Hepatocyte (in vitro differentiated cells): Measurements from ENCODE around the gene HOXD10. TPM values are rescaled to one million over a fixed set of nuclear protein-coding genes. Genes with fewer than 3 reads are reported as not detected.

Experiments
- DNase-seq: peaks from one replicate; pipeline ENCODE4 v3.0.0-alpha.2; 2016; ENCODE audit warnings: low spot score
- H2AFZ ChIP-seq: fragments of 200-600 bp; sonication (generic); 2 replicates; pipeline ENCODE4 v1.6.0; 2016; ENCODE audit warnings: antibody characterized with exemption, mild to moderate bottlenecking
- H3K27ac ChIP-seq: fragments of 200-600 bp; sonication (generic); 2 replicates; pipeline ENCODE4 v1.5.1; 2016; ENCODE audit warnings: mild to moderate bottlenecking
- H3K27me3 ChIP-seq: fragments of 200-600 bp; sonication (generic); 2 replicates; pipeline ENCODE4 v1.6.1; 2016
- H3K36me3 ChIP-seq: fragments of 200-600 bp; sonication (generic); replicated peaks from 2 replicates; pipeline ENCODE4 v1.5.1; 2016; ENCODE audit warnings: low read depth; ENCODE audit not compliant: insufficient read depth
- H3K4me1 ChIP-seq: fragments of 200-600 bp; sonication (generic); 2 replicates; pipeline ENCODE4 v1.5.1; 2016; ENCODE audit warnings: mild to moderate bottlenecking, moderate library complexity; ENCODE audit not compliant: insufficient read depth
- H3K4me2 ChIP-seq: fragments of 200-600 bp; sonication (generic); 2 replicates; pipeline ENCODE4 v1.6.0; 2016
- H3K4me3 ChIP-seq: fragments of 200-600 bp; sonication (generic); 2 replicates; pipeline ENCODE4 v1.5.1; 2016; ENCODE audit warnings: mild to moderate bottlenecking
- H3K79me2 ChIP-seq: fragments of 200-600 bp; sonication (generic); 2 replicates; pipeline ENCODE4 v1.6.0; 2017; ENCODE audit warnings: mild to moderate bottlenecking
- H3K9me2 ChIP-seq: fragments of 200-600 bp; sonication (generic); replicated peaks from 2 replicates; pipeline ENCODE4 v1.6.0; 2017; ENCODE audit warnings: mild to moderate bottlenecking; ENCODE audit not compliant: insufficient read depth
- H3K9me3 ChIP-seq: fragments of 200-600 bp; sonication (generic); 2 replicates; pipeline ENCODE4 v1.5.1; 2016; ENCODE audit warnings: low read depth, mild to moderate bottlenecking
- H4K20me1 ChIP-seq: fragments of 200-600 bp; sonication (generic); 2 replicates; pipeline ENCODE4 v1.6.0; 2016; ENCODE audit warnings: mild to moderate bottlenecking; ENCODE audit not compliant: insufficient read depth, poor library complexity, severe bottlenecking
- CTCF ChIP-seq: fragments of 200-600 bp; sonication (generic); IDR thresholded peaks from 2 replicates; pipeline ENCODE4 v1.5.1; 2016; ENCODE audit warnings: antibody characterized with exemption, mild to moderate bottlenecking; ENCODE audit not compliant: poor library complexity
- EZH2 ChIP-seq: fragments of 200-600 bp; sonication (generic); IDR thresholded peaks from 2 replicates; pipeline ENCODE4 v1.6.1; 2016; ENCODE audit warnings: antibody characterized with exemption, mild to moderate bottlenecking, borderline replicate concordance
- EZH2phosphoT487 ChIP-seq: fragments of 200-600 bp; sonication (generic); IDR thresholded peaks from one replicate; pipeline ENCODE4 v1.6.1; 2018; ENCODE audit warnings: antibody characterized with exemption, mild to moderate bottlenecking, low read depth, moderate library complexity; ENCODE audit not compliant: unreplicated experiment, severe bottlenecking
- WGBS: methylation state at CpG from one replicate; pipeline ENCODE4 v1.1.6; 2016; ENCODE audit warnings: low lambda C conversion rate; ENCODE audit errors: missing lambda C conversion rate; 5-methylcytosine and 5-hydroxymethylcytosine counted together
- polyA plus RNA-seq: library from polyadenylated mRNA; unstranded; fragments of >200 nt; fragmentation: Nextera tagmentation; extraction: Ambion mirVana; gene quantifications from 2 replicates; pipeline ENCODE4 v1.2.1, GENCODE V29; 2016
- total RNA-seq: library from RNA; depleted of rRNA; stranded (reverse); fragments of >200 nt; gene quantifications from 2 replicates; pipeline ENCODE4 v1.2.3, GENCODE V29; 2014

Gene HOXD10
- total and polyA plus RNA-seq, 2 experiments from 2014 or later, result 5.1 to 8.5 TPM

- DNase-seq, result no peak
- no peaks in the 10 kb centered on the region for H3K36me3 ChIP-seq
- H4K20me1 ChIP-seq, result peaks cover 67% of the 10 kb centered on the region
- H3K4me1 ChIP-seq, result no peaks in the 10 kb centered on the region
- H3K79me2 ChIP-seq, result peaks cover 59% of the 10 kb centered on the region
- H3K27me3 ChIP-seq, result peaks cover 99% of the 10 kb centered on the region
- no peak overlapping the region for H3K27ac ChIP-seq
- no peak overlapping the region for H2AFZ ChIP-seq
- no peak overlapping the region for H3K4me3 ChIP-seq
- WGBS, result 59% methylated on average over 16 of the region's 16 CpGs
- H3K9me2 ChIP-seq, result no peaks in the 10 kb centered on the region
- TF ChIP-seq EZH2, result peak; percentile 51
- no peak for TF ChIP-seq CTCF
- peak; percentile 79 for TF ChIP-seq EZH2phosphoT487
- peak overlapping the region; percentile 73 for H3K4me2 ChIP-seq
- H3K9me3 ChIP-seq, result peaks cover 3% of the 10 kb centered on the region
These were observed 1.5 kb upstream of the HOXD10 start for GRCh38 chr2:176114930-176115625.

- 75% methylated on average over 40 of the region's 40 CpGs for WGBS
- H3K79me2 ChIP-seq, result peaks cover 48% of the 10 kb centered on the region
- no peak overlapping the region for H3K27ac ChIP-seq
- H2AFZ ChIP-seq, result no peak overlapping the region
- DNase-seq, result no peak
- peaks cover 99% of the 10 kb centered on the region for H3K27me3 ChIP-seq
- H3K4me1 ChIP-seq, result peaks cover under 1% of the 10 kb centered on the region
- no peak overlapping the region for H3K4me3 ChIP-seq
- peaks cover 3% of the 10 kb centered on the region for H3K9me3 ChIP-seq
- no peaks in the 10 kb centered on the region for H3K9me2 ChIP-seq
- H4K20me1 ChIP-seq, result peaks cover 79% of the 10 kb centered on the region
- no peak for TF ChIP-seq CTCF
- no peak for TF ChIP-seq EZH2phosphoT487
- no peak for TF ChIP-seq EZH2
- no peak overlapping the region for H3K4me2 ChIP-seq
- no peaks in the 10 kb centered on the region for H3K36me3 ChIP-seq
These were observed 714 bp downstream of the HOXD10 start for GRCh38 chr2:176117162-176117822.

GRCh38 chr2:176117823-176118371, 1.3 kb downstream of the HOXD10 start:
- Histone ChIP-seq H3K79me2 (peaks cover 42% of the 10 kb centered on the region), H3K9me2 (no peaks in the 10 kb centered on the region), H3K4me2 (no peak overlapping the region), H3K4me1 (peaks cover 7% of the 10 kb centered on the region), H3K4me3 (no peak overlapping the region), H3K9me3 (peaks cover 3% of the 10 kb centered on the region), H2AFZ (no peak overlapping the region), H4K20me1 (peaks cover 75% of the 10 kb centered on the region), H3K27me3 (peaks cover 99% of the 10 kb centered on the region), H3K27ac (no peak overlapping the region), H3K36me3 (no peaks in the 10 kb centered on the region)
- TF ChIP-seq CTCF, result no peak
- TF ChIP-seq EZH2, result no peak
- TF ChIP-seq EZH2phosphoT487, result no peak
- 53% methylated on average over 11 of the region's 11 CpGs for WGBS
- DNase-seq, result no peak
